AG09319 (cell line): ENCODE data around the gene NPHP4.

Experiments used
- DNase-seq: peaks from one replicate; pipeline ENCODE4 v3.0.0-alpha.2; 2010; ENCODE audit warnings: low read depth; ENCODE audit errors: extremely low read depth
- TF ChIP-seq, protein P1 (sequence below): IDR thresholded peaks from 2 replicates; pipeline ENCODE4 v1.5.1; 2011; ENCODE audit warnings: low read depth, mild to moderate bottlenecking, inconsistent platforms, low read length, moderate library complexity

Gene NPHP4

DNA sequence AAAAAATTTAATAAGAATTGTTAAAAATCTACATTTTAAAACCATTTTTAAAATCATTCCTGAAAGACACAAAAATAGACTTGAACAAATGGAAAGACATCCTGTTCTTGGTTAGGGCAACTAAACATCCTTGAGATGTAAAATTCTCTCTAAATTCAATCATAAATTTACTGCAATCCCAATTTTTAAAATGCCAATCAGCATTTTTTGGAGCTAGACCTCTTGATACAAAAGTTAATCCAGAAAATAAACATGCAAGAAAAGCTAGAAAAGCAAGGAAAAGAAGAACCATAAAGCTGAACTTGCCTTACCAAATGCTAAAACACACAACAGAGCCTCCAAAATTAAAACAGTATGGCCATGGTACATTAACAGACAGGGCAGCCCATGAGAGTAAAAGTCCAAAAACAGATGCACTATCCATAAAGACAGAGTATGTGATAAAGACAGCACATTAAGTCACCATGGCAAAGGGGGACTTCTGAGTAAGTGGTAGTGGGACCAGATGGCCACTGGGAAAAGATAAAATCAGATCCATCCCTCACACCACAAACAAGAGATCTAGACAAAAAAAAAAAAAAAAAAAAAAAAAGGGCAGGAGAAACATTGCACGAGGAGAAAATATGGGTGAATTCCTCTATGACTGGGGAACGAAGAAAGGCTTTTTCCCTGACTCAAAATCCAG lies 51.4 kb downstream of the NPHP4 start:
- DNase-seq: no peak
- TF ChIP-seq, protein P1, sequence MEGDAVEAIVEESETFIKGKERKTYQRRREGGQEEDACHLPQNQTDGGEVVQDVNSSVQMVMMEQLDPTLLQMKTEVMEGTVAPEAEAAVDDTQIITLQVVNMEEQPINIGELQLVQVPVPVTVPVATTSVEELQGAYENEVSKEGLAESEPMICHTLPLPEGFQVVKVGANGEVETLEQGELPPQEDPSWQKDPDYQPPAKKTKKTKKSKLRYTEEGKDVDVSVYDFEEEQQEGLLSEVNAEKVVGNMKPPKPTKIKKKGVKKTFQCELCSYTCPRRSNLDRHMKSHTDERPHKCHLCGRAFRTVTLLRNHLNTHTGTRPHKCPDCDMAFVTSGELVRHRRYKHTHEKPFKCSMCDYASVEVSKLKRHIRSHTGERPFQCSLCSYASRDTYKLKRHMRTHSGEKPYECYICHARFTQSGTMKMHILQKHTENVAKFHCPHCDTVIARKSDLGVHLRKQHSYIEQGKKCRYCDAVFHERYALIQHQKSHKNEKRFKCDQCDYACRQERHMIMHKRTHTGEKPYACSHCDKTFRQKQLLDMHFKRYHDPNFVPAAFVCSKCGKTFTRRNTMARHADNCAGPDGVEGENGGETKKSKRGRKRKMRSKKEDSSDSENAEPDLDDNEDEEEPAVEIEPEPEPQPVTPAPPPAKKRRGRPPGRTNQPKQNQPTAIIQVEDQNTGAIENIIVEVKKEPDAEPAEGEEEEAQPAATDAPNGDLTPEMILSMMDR: no peak

DNA sequence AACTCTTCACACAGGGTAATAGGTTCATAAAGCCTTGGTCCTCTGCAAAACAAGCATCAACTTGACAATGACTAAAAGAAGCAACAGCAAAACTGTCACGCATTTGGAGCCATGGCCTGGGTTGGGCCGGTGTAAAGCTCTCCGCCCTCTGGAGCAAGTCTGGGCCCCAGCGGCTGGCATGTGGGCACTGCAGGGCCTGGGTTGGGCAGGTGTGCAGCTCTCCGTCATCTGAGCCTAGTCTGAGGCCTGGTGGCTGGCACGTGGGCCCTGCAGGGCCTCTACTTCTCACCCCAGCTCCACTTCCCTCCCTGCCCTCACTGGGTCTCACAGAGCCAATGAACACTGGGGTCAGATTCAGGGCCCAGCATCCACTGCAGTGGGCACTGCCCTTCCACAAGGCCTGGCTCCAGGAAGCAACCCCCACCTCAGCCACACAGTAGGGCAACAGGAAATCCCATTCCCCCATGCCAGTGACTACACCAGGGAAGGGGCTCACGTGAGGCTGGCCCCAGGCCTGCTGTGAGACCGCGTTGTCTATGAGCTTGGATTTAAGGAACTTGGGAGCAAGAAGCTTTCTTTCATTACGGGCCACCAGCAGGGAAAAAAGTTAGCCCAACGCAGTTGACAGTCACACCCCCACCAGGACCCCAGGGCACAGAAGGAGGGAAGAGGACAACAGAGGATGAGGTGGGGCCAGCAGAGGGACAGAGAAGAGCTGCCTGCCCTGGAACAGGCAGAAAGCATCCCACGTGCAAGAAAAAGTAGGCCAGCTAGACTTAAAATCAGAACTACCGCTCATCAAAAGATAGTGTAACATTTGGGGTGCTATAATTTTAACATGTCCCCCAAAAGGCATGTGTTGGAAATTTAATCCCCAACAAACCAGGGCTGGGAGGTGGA lies 52.7 kb downstream of the NPHP4 start:
- DNase-seq: no peak
- TF ChIP-seq, protein P1: no peak

DNA sequence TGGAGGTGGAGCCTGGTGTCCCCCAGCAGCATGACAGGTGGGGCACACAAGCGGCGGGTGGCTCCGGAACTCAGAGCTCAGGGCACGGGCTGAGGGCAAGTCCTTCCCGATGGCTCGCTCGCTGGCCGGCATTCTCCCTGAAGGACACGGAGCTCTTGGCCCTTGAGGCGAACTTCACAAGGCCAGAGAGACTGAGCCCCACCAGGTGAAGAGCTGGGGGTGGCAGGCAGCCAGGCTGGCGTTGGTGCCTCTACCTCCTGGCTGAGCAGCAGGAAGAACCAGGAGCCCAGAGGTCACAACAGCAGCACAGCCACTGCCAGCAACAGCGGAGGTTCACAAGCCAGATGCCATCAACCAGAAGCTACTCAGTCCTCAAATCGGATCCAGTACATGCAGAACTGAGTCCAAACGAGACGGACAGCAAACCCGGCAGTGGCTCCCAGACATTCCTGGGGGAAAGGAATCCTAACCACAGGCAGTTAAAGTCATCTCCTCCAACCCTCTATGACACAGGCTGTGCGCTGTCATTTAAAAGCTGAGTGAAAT lies 54.1 kb downstream of the NPHP4 start:
- DNase-seq: no peak
- TF ChIP-seq, protein P1: no peak

DNA sequence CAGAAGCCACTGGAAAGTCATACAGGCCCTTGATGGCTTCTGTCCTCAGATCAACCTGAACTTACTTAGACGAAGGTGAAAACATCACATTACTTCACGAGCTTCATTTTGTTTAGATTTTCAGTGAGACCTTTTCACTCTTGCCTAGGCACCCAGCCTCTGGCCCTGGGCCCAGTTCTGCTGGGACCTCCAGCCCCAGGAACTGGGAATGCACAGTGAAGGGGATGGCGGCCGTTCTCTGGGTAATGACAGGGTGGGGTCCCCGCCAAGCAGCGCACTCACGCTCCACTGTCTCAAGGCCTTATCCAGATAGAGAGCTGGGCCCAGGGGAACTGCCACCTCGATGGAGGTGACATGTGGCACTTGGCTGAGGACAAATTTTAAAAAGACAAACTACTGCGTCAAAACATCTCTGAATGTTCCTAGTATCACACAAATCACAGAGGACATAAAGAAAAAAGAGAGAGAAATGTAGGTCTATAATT lies 54.8 kb downstream of the NPHP4 start:
- TF ChIP-seq, protein P1: no peak
- DNase-seq: no peak

DNA sequence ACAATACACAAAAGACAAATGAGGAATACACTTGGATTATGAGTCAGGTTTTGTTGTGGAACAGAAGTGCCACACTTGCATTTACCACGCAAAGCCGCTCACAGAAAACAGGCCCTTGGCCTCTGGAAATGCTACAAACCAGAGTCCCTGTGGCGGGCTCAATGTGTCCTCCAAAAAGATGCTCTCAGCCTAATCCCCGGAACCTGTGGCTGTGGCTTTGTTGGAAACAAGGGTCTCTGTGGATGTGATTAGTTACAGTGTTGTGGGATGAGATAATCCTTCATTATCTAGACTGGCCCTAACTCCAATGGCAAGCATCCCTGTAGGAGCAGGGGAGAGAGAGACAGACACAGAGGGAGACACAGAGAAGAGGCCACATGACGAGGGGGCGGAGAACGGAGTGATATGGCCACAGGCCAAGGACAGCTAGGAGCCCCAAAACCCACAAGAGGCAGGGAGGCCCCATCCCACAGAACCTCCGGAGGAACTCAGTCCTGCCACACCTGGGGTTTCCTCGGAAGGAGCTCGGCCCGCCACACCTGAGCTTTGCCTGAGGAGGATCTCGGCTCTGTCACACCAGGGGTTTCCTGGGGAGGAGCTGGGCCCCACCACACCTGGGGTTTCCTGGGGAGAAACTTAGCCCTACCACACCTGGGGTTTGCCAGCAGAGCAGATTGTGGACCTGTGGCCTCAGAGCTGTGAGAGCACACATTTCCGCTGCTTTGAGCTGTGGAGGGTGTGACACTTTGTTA lies 55.4 kb downstream of the NPHP4 start:
- no peak for DNase-seq

DNA sequence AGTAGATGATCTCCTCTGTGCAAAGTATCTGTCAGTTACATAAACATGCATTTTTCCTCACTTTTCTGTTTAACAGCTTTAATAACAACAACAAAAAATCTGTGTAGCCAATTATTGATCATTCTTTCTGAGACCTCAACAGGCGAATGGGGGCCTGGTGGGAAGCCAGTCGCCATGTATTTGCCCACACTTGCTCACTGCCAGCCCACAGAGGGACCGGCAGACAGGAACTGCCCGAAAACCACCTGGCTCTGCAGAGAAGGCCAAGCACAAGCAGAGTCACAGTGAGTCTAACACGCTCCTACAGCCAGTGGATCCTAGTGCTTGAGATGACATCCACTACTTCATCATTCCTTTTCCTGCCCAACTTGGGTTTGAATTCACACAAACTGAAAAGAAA lies 56.1 kb downstream of the NPHP4 start:
- TF ChIP-seq, protein P1: no peak

More for the DNA sequence above, 55.4 kb downstream of the NPHP4 start:
- TF ChIP-seq, protein P1: no peak

More for the DNA sequence above, 56.1 kb downstream of the NPHP4 start:
- DNase-seq: no peak
